IMR-90 (cell line): Measurements from ENCODE around the gene HACE1. TPM values are rescaled to one million over a fixed set of nuclear protein-coding genes. Genes with fewer than 3 reads are reported as not detected.

Source experiments
- ATAC-seq: fragments of 200-7000 bp; cut with Tn5 transposase; 2 replicates; pipeline ENCODE4 v1.9.1; 2020; ENCODE audit warnings: low read depth, mild to moderate bottlenecking, moderate library complexity
- BruUV-seq: library from RNA; stranded (reverse); fragments of 400-500 nt; replicated peaks from 2 replicates; lab custom pipeline; 2021; lab: Mats Ljungman, UMichigan
- CTCF ChIA-PET: fragments of 300-600 bp; formaldehyde crosslinking; extraction: SDS; loops from one replicate; lab custom pipeline; 2021; ENCODE audit warnings: antibody characterized with exemption; lab: Yijun Ruan, JAX
- POLR2A ChIA-PET: fragments of 300-600 bp; sonication (Branson Sonifier 250); formaldehyde crosslinking; loops from one replicate; lab custom pipeline; 2022; ENCODE audit warnings: antibody characterized with exemption; ENCODE audit not compliant: unreplicated experiment; lab: Charles Lee
- DNase-seq: peaks from one replicate; pipeline ENCODE4 v3.0.0; 2013
- H2AFZ ChIP-seq: replicated peaks from 2 replicates; pipeline ENCODE3; 2013; ENCODE audit warnings: low read length, mild to moderate bottlenecking; ENCODE audit not compliant: poor library complexity
- H2AK5ac ChIP-seq: 2 replicates; pipeline ENCODE4 v1.6.1; 2013; ENCODE audit warnings: low read depth, low read length, inconsistent platforms
- H2AK9ac ChIP-seq: replicated peaks from 2 replicates; pipeline ENCODE3; 2013; ENCODE audit warnings: mild to moderate bottlenecking, low read depth, low read length, moderate library complexity; ENCODE audit not compliant: poor library complexity
- H2BK120ac ChIP-seq: 2 replicates; pipeline ENCODE4 v1.6.1; 2013; ENCODE audit warnings: low read depth, low read length, inconsistent platforms
- H2BK15ac ChIP-seq: 3 replicates; pipeline ENCODE4 v1.6.1; 2013; ENCODE audit warnings: low read depth, low read length, inconsistent platforms
- H2BK20ac ChIP-seq: 2 replicates; pipeline ENCODE4 v1.6.1; 2013; ENCODE audit warnings: low read depth, mild to moderate bottlenecking, inconsistent platforms, low read length, moderate library complexity
- H2BK5ac ChIP-seq: 2 replicates; pipeline ENCODE4 v1.6.1; 2013; ENCODE audit warnings: mild to moderate bottlenecking, low read depth, low read length, inconsistent platforms; ENCODE audit not compliant: poor library complexity, severe bottlenecking
- H3K14ac ChIP-seq: replicated peaks from 2 replicates; pipeline ENCODE4 v1.6.1; 2013; ENCODE audit warnings: low read depth, low read length, inconsistent platforms
- H3K18ac ChIP-seq: 2 replicates; pipeline ENCODE4 v1.6.1; 2013; ENCODE audit warnings: low read depth, low read length, control low read depth
- H3K23ac ChIP-seq: 2 replicates; pipeline ENCODE4 v1.6.1; 2013; ENCODE audit warnings: low read depth, low read length, inconsistent platforms
- H3K27ac ChIP-seq: 2 replicates; pipeline ENCODE4 v1.5.1; 2013; ENCODE audit warnings: mild to moderate bottlenecking, control low read depth, low read length; ENCODE audit not compliant: insufficient read depth
- H3K27me3 ChIP-seq: 2 replicates; pipeline ENCODE4 v1.6.1; 2013; ENCODE audit warnings: low read length; ENCODE audit not compliant: control insufficient read depth, insufficient read depth
- H3K36me3 ChIP-seq: 2 replicates; pipeline ENCODE4 v1.6.1; 2013; ENCODE audit warnings: low read length, mixed read lengths; ENCODE audit not compliant: control insufficient read depth, insufficient read depth
- H3K4ac ChIP-seq: 2 replicates; pipeline ENCODE4 v1.6.1; 2013; ENCODE audit warnings: low read depth, low read length, inconsistent platforms
- H3K4me1 ChIP-seq: 2 replicates; pipeline ENCODE4 v1.6.1; 2013; ENCODE audit warnings: low read length, mixed read lengths; ENCODE audit not compliant: control insufficient read depth, insufficient read depth
- H3K4me2 ChIP-seq: 2 replicates; pipeline ENCODE4 v1.6.1; 2013; ENCODE audit warnings: low read depth, mild to moderate bottlenecking, control low read depth, low read length, moderate library complexity
- H3K4me3 ChIP-seq: 2 replicates; pipeline ENCODE4 v1.5.1; 2013; ENCODE audit warnings: low read depth, mild to moderate bottlenecking, control low read depth, low read length, moderate library complexity; ENCODE audit not compliant: insufficient read depth
- H3K56ac ChIP-seq: 2 replicates; pipeline ENCODE4 v1.6.1; 2013; ENCODE audit warnings: low read length, inconsistent platforms; ENCODE audit not compliant: insufficient read depth; ENCODE audit errors: extremely low read depth
- H3K79me1 ChIP-seq, 2 experiments: 2 replicates each; pipeline ENCODE4 v1.6.1; 2013; ENCODE audit warnings: low read length in 2 of 2, inconsistent platforms in 1 of 2, low read depth in 1 of 2
- H3K9ac ChIP-seq: 2 replicates; pipeline ENCODE4 v1.6.1; 2013; ENCODE audit warnings: low read depth, low read length, control low read depth
- H3K9me1 ChIP-seq: 2 replicates; pipeline ENCODE4 v1.6.1; 2013; ENCODE audit warnings: low read length, inconsistent platforms; ENCODE audit not compliant: insufficient read depth
- H3K9me3 ChIP-seq: 2 replicates; pipeline ENCODE4 v1.6.1; 2013; ENCODE audit warnings: low read length; ENCODE audit not compliant: control insufficient read depth, insufficient read depth
- H4K20me1 ChIP-seq: 2 replicates; pipeline ENCODE4 v1.6.1; 2013; ENCODE audit warnings: low read length, inconsistent platforms; ENCODE audit not compliant: insufficient read depth
- H4K5ac ChIP-seq: 2 replicates; pipeline ENCODE4 v1.6.1; 2013; ENCODE audit warnings: mild to moderate bottlenecking, low read depth, low read length, control low read depth
- H4K8ac ChIP-seq, 2 experiments: 2 replicates each; pipeline ENCODE4 v1.6.1; 2013; ENCODE audit warnings: low read depth in 2 of 2, low read length in 2 of 2, control low read depth in 1 of 2, inconsistent platforms in 1 of 2
- H4K91ac ChIP-seq: 2 replicates; pipeline ENCODE4 v1.6.1; 2013; ENCODE audit warnings: low read depth, low read length, inconsistent platforms; ENCODE audit not compliant: insufficient read depth
- BHLHE40 ChIP-seq: fragments of 150-350 bp; IDR thresholded peaks from 2 replicates; pipeline ENCODE4 v1.6.1; 2016; ENCODE audit warnings: mild to moderate bottlenecking, low read depth, low read length
- CEBPB ChIP-seq: IDR thresholded peaks from 2 replicates; pipeline ENCODE4 v1.6.1; 2012; ENCODE audit warnings: low read depth, low read length, improper control_type of control experiment
- ELK1 ChIP-seq: fragments of 150-350 bp; IDR thresholded peaks from 2 replicates; pipeline ENCODE4 v1.6.1; 2016; ENCODE audit warnings: low read depth, mild to moderate bottlenecking, low read length, moderate library complexity, borderline replicate concordance
- FOS ChIP-seq: fragments of 150-350 bp; IDR thresholded peaks from 2 replicates; pipeline ENCODE4 v1.6.1; 2016; ENCODE audit warnings: low read depth, low read length
- MAFK ChIP-seq: IDR thresholded peaks from 2 replicates; pipeline ENCODE4 v1.6.1; 2012; ENCODE audit warnings: low read depth, low read length, improper control_type of control experiment
- NFE2L2 ChIP-seq: fragments of 150-350 bp; IDR thresholded peaks from 2 replicates; pipeline ENCODE4 v1.6.1; 2016; ENCODE audit warnings: low read depth, mild to moderate bottlenecking, low read length
- POLR2A ChIP-seq: IDR thresholded peaks from 2 replicates; pipeline ENCODE4 v1.6.1; 2012; ENCODE audit warnings: mild to moderate bottlenecking, low read depth, low read length
- RCOR1 ChIP-seq: IDR thresholded peaks from 2 replicates; pipeline ENCODE4 v1.6.1; 2012; ENCODE audit warnings: mild to moderate bottlenecking, low read length, improper control_type of control experiment; ENCODE audit not compliant: insufficient replicate concordance
- RFX5 ChIP-seq: IDR thresholded peaks from 2 replicates; pipeline ENCODE4 v1.8.0; 2012; ENCODE audit warnings: low read depth, mild to moderate bottlenecking, low read length, moderate library complexity
- SMC3 ChIP-seq: fragments of 150-350 bp; IDR thresholded peaks from 2 replicates; pipeline ENCODE4 v1.6.1; 2016; ENCODE audit warnings: low read depth, mild to moderate bottlenecking, antibody characterized with exemption, low read length, moderate library complexity
- USF2 ChIP-seq: fragments of 150-350 bp; IDR thresholded peaks from 2 replicates; pipeline ENCODE4 v1.6.1; 2017; ENCODE audit warnings: mild to moderate bottlenecking, antibody characterized with exemption, low read length, low read depth
- WGBS, 2 experiments: methylation state at CpG; one replicate each; pipeline versions ENCODE4 v1.1.5 to v1.1.7; 2013; ENCODE audit warnings: missing lambda C conversion rate in 2 of 2; ENCODE audit not compliant: insufficient read length in 1 of 2; ENCODE audit errors: extremely low coverage in 2 of 2; 5-methylcytosine and 5-hydroxymethylcytosine counted together
- dilution Hi-C: fragments of 300-500 bp; cut with HindIII; formaldehyde crosslinking; loops from one replicate; pipeline ENCODE4 v1.14.3; 2018; ENCODE audit warnings: low sequenced_read_pairs; ENCODE audit not compliant: unreplicated experiment
- in situ Hi-C: fragments of 300-500 bp; cut with MboI; formaldehyde crosslinking; loops from 3 replicates; pipeline ENCODE4 v1.14.3; 2019; ENCODE audit warnings: low sequenced_read_pairs, inconsistent platforms, mixed read lengths
- intact Hi-C: fragments of 100-400 bp; cut with micrococcal nuclease; formaldehyde crosslinking; loops from 2 replicates; pipeline ENCODE4 v1.10.0; 2022
- polyA plus RNA-seq, 3 experiments: library from polyadenylated mRNA; depleted of rRNA; stranded (reverse); fragments of >200 nt; gene quantifications; 2 replicates each; pipeline ENCODE4 v1.2.3, GENCODE V29; 2012; ENCODE audit warnings: low replicate concordance in 1 of 3
- total RNA-seq: library from RNA; depleted of rRNA; stranded (reverse); fragments of >200 nt; gene quantifications from 2 replicates; pipeline ENCODE4 v1.2.3, GENCODE V29; 2012

Gene HACE1
- total and polyA plus RNA-seq, 2 of the 4 experiments (the other 2 are of a cell fraction) = 5.4 to 10.8 TPM

DNA sequence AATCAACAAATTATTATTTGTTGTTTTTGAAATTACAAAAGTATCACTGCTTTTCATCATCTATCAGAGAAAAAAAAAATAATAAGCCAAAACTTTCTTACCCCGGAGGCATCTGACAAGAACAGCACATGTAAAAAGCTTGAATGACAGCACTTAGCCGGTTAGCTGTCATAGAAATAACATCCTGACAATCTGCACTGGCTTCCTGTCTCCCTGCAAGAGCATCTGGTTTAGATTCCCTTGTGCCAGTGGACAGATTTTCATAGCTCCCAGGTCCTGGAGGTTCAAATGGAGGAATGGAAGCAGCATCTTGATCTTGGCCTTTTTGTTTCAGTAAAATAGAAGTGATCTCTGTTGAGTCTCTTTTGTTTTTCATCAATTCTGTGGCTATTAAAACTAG, 74.8 kb downstream of the HACE1 start:
- H3K79me1 ChIP-seq = peaks cover 0 to 3% of the 10 kb centered on the region in 2 experiments; a peak in 1 of 4 replicates
- H2AK5ac ChIP-seq = no peak overlapping the region
- H2BK20ac ChIP-seq = no peak overlapping the region
- no peak overlapping the region for H3K4me3 ChIP-seq
- H3K4ac ChIP-seq = no peak overlapping the region
- WGBS, 2 experiments = no CpG with 5 or more reads among the region's 2 CpGs
- H4K91ac ChIP-seq = no peak overlapping the region
- H3K14ac ChIP-seq = peak overlapping the region; percentile 63
- TF ChIP-seq FOS = no peak
- no peak for TF ChIP-seq NFE2L2
- no peak for TF ChIP-seq USF2
- TF ChIP-seq RFX5 = no peak
- no peak for TF ChIP-seq ELK1
- TF ChIP-seq RCOR1 = no peak
- TF ChIP-seq MAFK = no peak
- no peak for TF ChIP-seq CEBPB
- no peak for TF ChIP-seq SMC3
- TF ChIP-seq POLR2A = no peak
- TF ChIP-seq BHLHE40 = no peak
- in situ Hi-C loops = no loop called here
- H3K4me1 ChIP-seq = no peaks in the 10 kb centered on the region
- no peak overlapping the region for H2BK15ac ChIP-seq
- H2BK120ac ChIP-seq = no peak overlapping the region
- no peaks in the 10 kb centered on the region for H4K20me1 ChIP-seq
- H3K9ac ChIP-seq = no peak overlapping the region
- H4K8ac ChIP-seq = no peak overlapping the region
- BruUV-seq = no TSS peak
- peak; percentile 41 for DNase-seq
- no peak overlapping the region for H3K56ac ChIP-seq
- CTCF ChIA-PET = interaction anchor here (0.6 kb wide), 1 partner anchor 194 kb away, joined by 3 read pairs; no protein-coding TSS in a partner anchor
- H2BK5ac ChIP-seq = no peak overlapping the region
- H2AK9ac ChIP-seq = no peak overlapping the region
- POLR2A ChIA-PET = no interaction called here
- H3K18ac ChIP-seq = no peak overlapping the region
- intact Hi-C loops = no loop called here
- peak overlapping the region; percentile 65 for H2AFZ ChIP-seq
- no peak overlapping the region for H3K27ac ChIP-seq
- dilution Hi-C loops = no loop called here
- no peak overlapping the region for H3K4me2 ChIP-seq
- no peak overlapping the region for H4K5ac ChIP-seq
- ATAC-seq = no peak
- peaks cover 1% of the 10 kb centered on the region; the same call in 1 of the 2 replicates for H3K36me3 ChIP-seq
- H3K9me1 ChIP-seq = no peaks in the 10 kb centered on the region
- no peak overlapping the region for H3K23ac ChIP-seq
- H3K9me3 ChIP-seq = no peaks in the 10 kb centered on the region
- no peaks in the 10 kb centered on the region for H3K27me3 ChIP-seq
